ENCODE data around the gene CFAP46. TPM values are rescaled to one million over a fixed set of nuclear protein-coding genes. Genes with fewer than 3 reads are reported as not detected.

Gene CFAP46
- polyA plus RNA-seq, 3 donors: 0.07 TPM; not detected in 2

DNA sequence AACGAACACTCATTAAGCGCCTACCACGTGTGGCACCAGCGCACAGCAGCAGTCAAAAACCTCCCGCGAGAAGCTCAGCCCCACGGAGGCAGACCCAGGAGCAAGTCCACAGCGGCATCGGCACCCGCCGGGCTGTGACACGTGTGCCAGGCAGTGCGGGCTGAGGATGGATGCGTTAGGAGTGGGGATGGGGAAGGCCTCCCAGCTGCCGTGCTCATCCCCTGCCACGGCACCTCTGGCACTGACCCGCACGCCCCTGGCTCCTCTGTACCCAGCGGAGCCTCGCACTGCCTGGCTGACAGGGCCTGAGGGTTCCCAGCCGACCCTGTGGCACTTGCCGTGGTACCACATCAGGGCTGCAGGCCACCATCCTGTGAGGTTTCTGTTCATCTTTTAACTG, 16.8 kb downstream of the CFAP46 start:
- no peaks in the 10 kb centered on the region for H3K4me1 Mint-ChIP-seq
- 95% methylated on average over 19 of the region's 22 CpGs for WGBS (ENCODE audit: insufficient coverage)
- no peaks in the 10 kb centered on the region for H4K20me1 ChIP-seq (ENCODE audit: insufficient read depth, low read length)
- TF ChIP-seq CTCF (IDR thresholded peaks at IDR 0.05): no peak
- no peak overlapping the region for H3K9ac ChIP-seq (ENCODE audit: insufficient read depth, low read length, poor library complexity, severe bottlenecking)
- no peak overlapping the region for H3K27ac Mint-ChIP-seq
- H3K4me3 ChIP-seq (replicated peaks in 1 of 3; ENCODE audit: low read depth in 2 of 3, low read length in 3 of 3): no peak overlapping the region
- DNase-seq: no peak
- H3K4me2 ChIP-seq (replicated peaks; ENCODE audit: extremely low read depth, low read length, poor library complexity, severe bottlenecking): no peak overlapping the region
- intact Hi-C loops (cut with micrococcal nuclease): no loop called here
- H3K79me2 ChIP-seq (ENCODE audit: insufficient read depth, low read length): no peaks in the 10 kb centered on the region
- peaks cover 0 to 12% of the 10 kb centered on the region in 2 donors for H3K4me1 ChIP-seq (ENCODE audit: control insufficient read depth in 1 of 2, insufficient read depth in 2 of 2, low read length in 2 of 2)
- H3K9me3 ChIP-seq (replicated peaks in 1 of 2; ENCODE audit: control insufficient read depth in 1 of 2, insufficient read depth in 1 of 2, low read length in 2 of 2): no peaks in the 10 kb centered on the region
- H3K36me3 Mint-ChIP-seq: no peaks in the 10 kb centered on the region
- peaks cover 0 to 4% (median 2%) of the 10 kb centered on the region in 3 donors for H3K27me3 Mint-ChIP-seq (ENCODE audit: low read depth in 3 of 3)
- H3K36me3 ChIP-seq (replicated peaks in 1 of 2; ENCODE audit: control insufficient read depth in 1 of 2, insufficient read depth in 2 of 2, low read length in 2 of 2): no peaks in the 10 kb centered on the region
- H2AFZ ChIP-seq (ENCODE audit: insufficient read depth, low read depth, low read length, poor library complexity, severe bottlenecking): no peak overlapping the region
- no peak overlapping the region for H3K4me3 Mint-ChIP-seq
- H3K27ac ChIP-seq (ENCODE audit: low read depth in 1 of 2, low read length in 2 of 2): no peak overlapping the region
- no peaks in the 10 kb centered on the region for H3K27me3 ChIP-seq (ENCODE audit: control insufficient read depth in 2 of 2, insufficient read depth in 2 of 2, low read length in 2 of 2)
- no peaks in the 10 kb centered on the region for H3K9me3 Mint-ChIP-seq

DNA sequence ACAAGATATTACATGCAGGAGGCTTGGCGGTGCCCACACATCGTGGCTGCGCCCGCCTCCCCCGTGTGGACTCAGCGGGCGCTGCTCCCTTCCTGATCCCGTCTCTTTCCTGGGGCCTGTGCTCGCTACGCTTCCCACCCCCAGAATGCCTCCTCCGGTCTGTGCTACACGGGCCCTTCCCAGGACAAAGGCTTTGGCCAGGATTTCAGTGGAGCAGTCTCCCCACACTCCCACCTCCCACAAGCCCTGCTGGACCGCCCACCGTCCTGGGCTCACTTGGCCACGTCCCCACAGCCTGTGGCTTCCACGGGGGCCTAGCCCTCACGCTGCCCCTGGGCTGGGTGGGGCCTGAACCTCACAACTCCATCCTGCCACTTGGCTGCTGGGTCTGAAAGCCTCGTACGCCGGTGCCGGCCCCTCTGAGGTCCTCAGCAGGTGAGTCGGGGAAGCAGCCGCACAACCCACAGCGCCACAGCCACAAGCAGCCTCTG, 17.3 kb downstream of the CFAP46 start:
- H3K27me3 Mint-ChIP-seq (ENCODE audit: low read depth in 3 of 3): peaks cover 0 to 4% (median 2%) of the 10 kb centered on the region in 3 donors
- WGBS (ENCODE audit: insufficient coverage): 92% methylated on average over 23 of the region's 24 CpGs
- no peak overlapping the region for H3K4me3 ChIP-seq (replicated peaks in 1 of 3; ENCODE audit: low read depth in 2 of 3, low read length in 3 of 3)
- no peaks in the 10 kb centered on the region for H3K9me3 ChIP-seq (replicated peaks in 1 of 2; ENCODE audit: control insufficient read depth in 1 of 2, insufficient read depth in 1 of 2, low read length in 2 of 2)
- H3K27ac ChIP-seq (ENCODE audit: low read depth in 1 of 2, low read length in 2 of 2): no peak overlapping the region
- no peak overlapping the region for H3K9ac ChIP-seq (ENCODE audit: insufficient read depth, low read length, poor library complexity, severe bottlenecking)
- no peak overlapping the region for H3K27ac Mint-ChIP-seq
- no peaks in the 10 kb centered on the region for H3K79me2 ChIP-seq (ENCODE audit: insufficient read depth, low read length)
- H4K20me1 ChIP-seq (ENCODE audit: insufficient read depth, low read length): no peaks in the 10 kb centered on the region
- no peak overlapping the region for H2AFZ ChIP-seq (ENCODE audit: insufficient read depth, low read depth, low read length, poor library complexity, severe bottlenecking)
- H3K9me3 Mint-ChIP-seq: no peaks in the 10 kb centered on the region
- no peak overlapping the region for H3K4me2 ChIP-seq (replicated peaks; ENCODE audit: extremely low read depth, low read length, poor library complexity, severe bottlenecking)
- H3K36me3 Mint-ChIP-seq: no peaks in the 10 kb centered on the region
- no peak for TF ChIP-seq CTCF (IDR thresholded peaks at IDR 0.05)
- DNase-seq: no peak
- no peaks in the 10 kb centered on the region for H3K36me3 ChIP-seq (replicated peaks in 1 of 2; ENCODE audit: control insufficient read depth in 1 of 2, insufficient read depth in 2 of 2, low read length in 2 of 2)
- no peak overlapping the region for H3K4me3 Mint-ChIP-seq
- intact Hi-C loops (cut with micrococcal nuclease): no loop called here
- H3K27me3 ChIP-seq (ENCODE audit: control insufficient read depth in 2 of 2, insufficient read depth in 2 of 2, low read length in 2 of 2): no peaks in the 10 kb centered on the region
- H3K4me1 Mint-ChIP-seq: no peaks in the 10 kb centered on the region
- peaks cover 0 to 10% of the 10 kb centered on the region in 2 donors for H3K4me1 ChIP-seq (ENCODE audit: control insufficient read depth in 1 of 2, insufficient read depth in 2 of 2, low read length in 2 of 2)

All from CD14-positive monocyte (primary cell).